HFFc6 (cell line): ENCODE measurements around the gene ABHD12. TPM values are rescaled to one million over a fixed set of nuclear protein-coding genes. Genes with fewer than 3 reads are reported as not detected.
A peak's percentile ranks its signal among the peaks of the same experiment; 100 is the strongest.

ENCODE experiments used
- DNase-seq: peaks from one replicate; pipeline ENCODE4 v3.0.0-alpha.2; 2018
- H3K27ac Mint-ChIP-seq: 2 replicates; pipeline ENCODE4 v1.8.0; 2020; ENCODE audit warnings: mild to moderate bottlenecking, mixed read lengths
- H3K27me3 Mint-ChIP-seq: 2 replicates; pipeline ENCODE4 v1.8.0; 2021; ENCODE audit warnings: mild to moderate bottlenecking, moderate library complexity, mixed read lengths; ENCODE audit not compliant: insufficient read depth
- H3K36me3 Mint-ChIP-seq: 2 replicates; pipeline ENCODE4 v1.8.0; 2021; ENCODE audit warnings: low read depth, mixed read lengths
- H3K4me1 Mint-ChIP-seq: 2 replicates; pipeline ENCODE4 v1.8.0; 2020; ENCODE audit warnings: low read depth, mixed read lengths
- H3K4me3 Mint-ChIP-seq: 2 replicates; pipeline ENCODE4 v1.8.0; 2020; ENCODE audit warnings: mild to moderate bottlenecking, moderate library complexity, mixed read lengths
- H3K9me3 Mint-ChIP-seq: 2 replicates; pipeline ENCODE4 v1.8.0; 2020; ENCODE audit warnings: mild to moderate bottlenecking, mixed read lengths
- CTCF ChIP-seq: fragments of 200-600 bp; sonication (generic); IDR thresholded peaks from 2 replicates; pipeline ENCODE4 v1.5.0; 2021; ENCODE audit warnings: antibody characterized with exemption, mild to moderate bottlenecking
- total RNA-seq, 6 experiments: library from RNA; stranded (reverse); fragmentation: NEBNext Ultra II Directional; extraction: Animal tissue kit (Norgen Biotek cat#: 25700); gene quantifications; 2 replicates in 1 of 6; 3 replicates in 5 of 6; pipeline ENCODE4 v1.2.3, GENCODE V29; 2021

Gene ABHD12
- total RNA-seq, 6 experiments from 2014 or later, result 87.0 to 103 (median 98.9) TPM

GRCh38 chr20:25421102-25421501, 30.5 kb upstream of the ABHD12 start:
- Mint-ChIP-seq H3K27me3 (peaks cover 1% of the 10 kb centered on the region; the same call in 1 of the 2 replicates), H3K9me3 (no peaks in the 10 kb centered on the region), H3K36me3 (peaks cover 4% of the 10 kb centered on the region), H3K27ac (no peak overlapping the region), H3K4me3 (no peak overlapping the region), H3K4me1 (peaks cover 9% of the 10 kb centered on the region)
- no peak for DNase-seq
- TF ChIP-seq CTCF, result no peak

DNA sequence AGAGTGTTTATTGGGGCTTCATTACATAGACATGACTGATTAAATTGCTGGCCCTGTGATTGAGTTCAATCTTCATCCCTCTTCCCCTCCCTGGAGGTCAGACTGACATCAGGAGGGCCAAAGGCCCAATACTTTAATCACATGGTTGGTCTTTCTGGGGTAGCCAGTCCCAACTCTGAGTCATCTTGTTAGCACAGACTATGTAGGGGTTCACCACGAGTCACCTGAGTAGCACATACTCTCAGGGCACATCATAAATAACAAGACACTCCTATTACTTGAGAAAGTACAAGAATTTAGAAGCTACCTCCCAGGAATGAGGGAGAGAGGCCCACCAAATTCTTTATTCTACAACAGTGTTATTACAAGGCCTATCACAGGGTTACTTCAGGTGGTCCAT, 28.1 kb upstream of the ABHD12 start:
- Mint-ChIP-seq H3K4me1 (peaks cover 9% of the 10 kb centered on the region), H3K4me3 (no peak overlapping the region), H3K27ac (no peak overlapping the region; the same call in 1 of the 2 replicates), H3K9me3 (no peaks in the 10 kb centered on the region), H3K36me3 (peaks cover 4% of the 10 kb centered on the region; the same call in 1 of the 2 replicates), H3K27me3 (peaks cover 1% of the 10 kb centered on the region; the same call in 1 of the 2 replicates)
- no peak for TF ChIP-seq CTCF
- DNase-seq, result no peak

DNA sequence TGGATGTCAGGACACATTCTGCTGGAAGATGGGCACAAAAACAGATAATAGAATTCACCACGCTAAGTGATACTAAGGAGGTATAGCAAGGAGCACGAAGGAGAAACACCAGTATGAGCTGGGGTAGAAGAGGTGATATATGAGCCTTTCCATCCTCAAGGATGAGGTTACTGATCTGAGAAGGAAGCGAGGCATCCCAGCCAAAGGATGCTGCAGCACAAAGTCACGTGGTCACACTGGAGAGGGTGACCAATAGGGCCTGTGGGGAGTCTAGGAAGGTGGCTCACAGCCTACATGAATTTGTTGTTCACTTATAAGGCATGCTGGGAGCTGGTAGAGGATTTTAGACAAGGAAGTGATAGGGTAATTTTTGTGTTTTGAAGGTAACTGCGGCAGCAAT, 18.3 kb upstream of the ABHD12 start:
- Mint-ChIP-seq H3K27me3 (no peaks in the 10 kb centered on the region), H3K27ac (peak overlapping the region; percentile 81), H3K4me3 (peak overlapping the region; percentile 91), H3K36me3 (peaks cover 7% of the 10 kb centered on the region), H3K9me3 (peaks cover 8% of the 10 kb centered on the region), H3K4me1 (peaks cover 21% of the 10 kb centered on the region)
- no peak for DNase-seq
- no peak for TF ChIP-seq CTCF

- TF ChIP-seq CTCF, result no peak
- H3K27me3 Mint-ChIP-seq, result no peaks in the 10 kb centered on the region
- H3K4me3 Mint-ChIP-seq, result peak overlapping the region; percentile 91
- H3K27ac Mint-ChIP-seq, result peak overlapping the region; percentile 81
- DNase-seq, result no peak
- peaks cover 14% of the 10 kb centered on the region for H3K36me3 Mint-ChIP-seq
- H3K4me1 Mint-ChIP-seq, result peaks cover 21% of the 10 kb centered on the region
- peaks cover 14% of the 10 kb centered on the region for H3K9me3 Mint-ChIP-seq
These were observed 17.5 kb upstream of the ABHD12 start for GRCh38 chr20:25408170-25408547.

GRCh38 chr20:25407311-25408169, 16.9 kb upstream of the ABHD12 start, which contains the start of gene GINS1:
Gene GINS1 (plus strand): TSS chr20:25407673. CDS start chr20:25407821, 148 bp downstream.
- H3K27me3 Mint-ChIP-seq, result peaks cover 2% of the 10 kb centered on the region; the same call in 1 of the 2 replicates
- peak within 1 kb of the TSS; percentile 91 for H3K4me3 Mint-ChIP-seq
- peak within 1 kb of the TSS; percentile 81 for H3K27ac Mint-ChIP-seq
- peaks cover 21% of the 10 kb centered on the region for H3K4me1 Mint-ChIP-seq
- DNase-seq, result peak; percentile 85
- TF ChIP-seq CTCF, result no peak
- peaks cover 20% of the 10 kb centered on the region for H3K36me3 Mint-ChIP-seq
- H3K9me3 Mint-ChIP-seq, result peaks cover 20% of the 10 kb centered on the region
